T-helper 22 cell (primary cell): ENCODE data around the gene ITPR2.
"Not testable (repeated sequence)": the region's sequence is repeated elsewhere in the genome, so short reads cannot be mapped to it uniquely, and the experiment has no call there.

ENCODE experiments used
- DNase-seq: peaks from one replicate; pipeline ENCODE4 v3.0.0-alpha.2; 2020; ENCODE audit warnings: low read depth

Gene ITPR2

DNA sequence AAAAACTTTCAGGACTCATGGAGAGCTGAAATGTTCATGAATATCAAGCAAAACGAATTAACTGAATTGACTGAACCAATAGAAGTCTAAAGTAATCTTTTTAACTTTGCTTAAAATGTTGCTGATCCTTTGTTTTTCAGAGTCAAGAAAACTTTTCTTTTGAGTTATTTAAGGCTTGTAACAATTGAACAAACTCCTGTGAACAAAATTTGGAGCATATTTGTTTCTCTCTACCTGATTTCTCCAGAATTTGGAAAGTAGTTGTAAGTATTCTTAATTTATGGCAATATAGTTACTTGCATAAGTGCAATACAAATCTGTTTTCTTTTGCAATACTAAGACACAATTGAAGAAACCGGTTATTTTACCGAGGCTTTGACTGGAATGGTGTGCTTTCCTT is 77.6 kb downstream of the ITPR2 start:
- DNase-seq: not testable (repeated sequence)

DNA sequence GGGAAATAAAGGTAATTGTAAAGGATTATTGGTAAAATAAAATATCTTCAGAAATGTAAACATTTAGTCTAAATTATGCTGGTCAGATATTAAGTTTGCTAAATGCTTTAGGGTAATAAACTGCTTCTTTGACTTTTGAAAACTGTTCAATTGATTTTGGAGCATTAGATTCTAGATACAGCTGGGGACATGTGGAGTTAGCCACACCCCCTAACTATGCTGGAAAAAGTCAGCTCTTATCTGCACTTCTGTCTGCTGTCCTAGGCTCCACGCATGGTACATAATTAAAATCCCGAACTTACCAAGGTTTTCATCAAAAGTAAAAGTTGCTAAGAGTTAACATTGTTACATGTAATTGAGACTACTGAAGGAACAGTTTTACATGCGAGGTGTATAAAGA is 78.8 kb downstream of the ITPR2 start:
- DNase-seq: no peak

DNA sequence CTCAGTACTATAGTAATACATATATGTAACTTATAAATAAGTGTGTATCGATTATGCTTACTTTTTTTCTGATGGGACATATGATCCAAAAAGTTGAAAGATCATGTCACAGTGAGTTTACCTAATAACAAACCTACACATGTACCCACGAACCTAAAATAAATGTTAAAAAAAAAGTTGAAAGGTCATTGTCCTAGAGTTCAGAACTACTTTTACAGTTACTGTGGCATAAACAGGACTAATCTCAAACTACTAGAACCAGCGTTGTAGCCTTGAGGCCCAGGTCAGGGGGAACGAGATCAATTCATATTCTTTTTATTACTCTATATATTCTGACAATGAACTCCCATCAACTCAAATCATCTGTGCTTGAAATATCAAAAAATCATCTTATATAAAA is 81.8 kb downstream of the ITPR2 start:
- DNase-seq: no peak

- DNase-seq: no peak
These were observed 82.3 kb downstream of the ITPR2 start for GRCh38 chr12:26750531-26751175.

- no peak for DNase-seq
These were observed 83.2 kb downstream of the ITPR2 start for GRCh38 chr12:26749781-26750180.

DNA sequence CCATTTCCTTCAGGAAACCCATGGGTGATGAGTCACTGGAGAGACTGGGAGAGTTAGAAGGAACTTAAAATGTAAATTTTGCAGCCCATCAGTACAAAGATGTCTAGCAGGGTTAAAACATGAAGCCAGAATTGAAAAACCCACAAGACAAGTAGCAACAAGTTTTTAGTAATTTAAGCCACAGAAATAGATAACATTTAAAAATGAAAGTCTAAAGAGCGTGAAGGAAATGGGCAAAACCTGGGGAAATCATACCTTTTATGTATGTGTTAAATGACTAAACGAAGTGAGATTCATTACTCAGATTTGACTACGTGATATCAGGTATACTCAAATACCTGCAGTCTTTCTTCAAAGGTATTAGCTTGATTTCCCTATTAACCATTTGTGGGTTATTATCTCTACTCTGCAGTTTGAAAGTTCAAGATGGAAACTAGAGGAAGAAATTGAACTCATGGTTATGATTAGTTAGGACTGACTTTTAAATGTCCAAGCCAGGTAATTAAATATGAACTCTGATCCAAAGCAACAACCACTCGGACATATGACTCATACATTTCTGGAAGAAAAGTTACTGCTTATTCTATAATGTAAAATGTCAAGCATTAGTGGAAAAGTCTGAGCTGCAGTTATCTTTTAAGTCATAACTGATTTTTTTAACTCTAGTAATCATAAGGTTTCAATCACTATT is 84.1 kb downstream of the ITPR2 start:
- DNase-seq: no peak

GRCh38 chr12:26748412-26748740 is 84.6 kb downstream of the ITPR2 start:
- no peak for DNase-seq

- DNase-seq: no peak
These were observed 86.8 kb downstream of the ITPR2 start for GRCh38 chr12:26746121-26746714.

- no peak for DNase-seq
These were observed 88.1 kb downstream of the ITPR2 start for GRCh38 chr12:26744697-26745440.

GRCh38 chr12:26744042-26744626 is 88.9 kb downstream of the ITPR2 start:
- no peak for DNase-seq

- no peak for DNase-seq
These were observed 91.3 kb downstream of the ITPR2 start for GRCh38 chr12:26741584-26742227.

- DNase-seq: no peak
These were observed 92.0 kb downstream of the ITPR2 start for GRCh38 chr12:26740991-26741390.

DNA sequence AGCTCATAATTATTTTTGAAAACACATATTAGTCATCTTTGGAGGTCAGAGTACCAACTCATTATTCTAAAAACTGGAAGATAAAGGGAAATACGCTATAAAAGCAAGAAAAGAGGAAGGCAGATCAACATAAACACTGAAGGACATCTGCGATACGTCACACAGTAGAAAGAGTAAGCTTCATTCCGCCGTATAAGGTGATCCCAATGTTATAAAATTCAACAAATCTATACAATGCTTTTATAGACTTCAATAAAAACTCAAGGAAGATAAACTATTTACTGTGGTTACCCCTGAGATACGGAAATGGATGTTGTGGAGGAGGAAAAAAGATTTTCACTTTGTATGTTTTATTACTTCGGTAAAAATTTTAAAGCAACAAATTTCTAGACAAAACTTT is 92.6 kb downstream of the ITPR2 start:
- no peak for DNase-seq

- DNase-seq: no peak
These were observed 95.4 kb downstream of the ITPR2 start for GRCh38 chr12:26737487-26738030.

DNA sequence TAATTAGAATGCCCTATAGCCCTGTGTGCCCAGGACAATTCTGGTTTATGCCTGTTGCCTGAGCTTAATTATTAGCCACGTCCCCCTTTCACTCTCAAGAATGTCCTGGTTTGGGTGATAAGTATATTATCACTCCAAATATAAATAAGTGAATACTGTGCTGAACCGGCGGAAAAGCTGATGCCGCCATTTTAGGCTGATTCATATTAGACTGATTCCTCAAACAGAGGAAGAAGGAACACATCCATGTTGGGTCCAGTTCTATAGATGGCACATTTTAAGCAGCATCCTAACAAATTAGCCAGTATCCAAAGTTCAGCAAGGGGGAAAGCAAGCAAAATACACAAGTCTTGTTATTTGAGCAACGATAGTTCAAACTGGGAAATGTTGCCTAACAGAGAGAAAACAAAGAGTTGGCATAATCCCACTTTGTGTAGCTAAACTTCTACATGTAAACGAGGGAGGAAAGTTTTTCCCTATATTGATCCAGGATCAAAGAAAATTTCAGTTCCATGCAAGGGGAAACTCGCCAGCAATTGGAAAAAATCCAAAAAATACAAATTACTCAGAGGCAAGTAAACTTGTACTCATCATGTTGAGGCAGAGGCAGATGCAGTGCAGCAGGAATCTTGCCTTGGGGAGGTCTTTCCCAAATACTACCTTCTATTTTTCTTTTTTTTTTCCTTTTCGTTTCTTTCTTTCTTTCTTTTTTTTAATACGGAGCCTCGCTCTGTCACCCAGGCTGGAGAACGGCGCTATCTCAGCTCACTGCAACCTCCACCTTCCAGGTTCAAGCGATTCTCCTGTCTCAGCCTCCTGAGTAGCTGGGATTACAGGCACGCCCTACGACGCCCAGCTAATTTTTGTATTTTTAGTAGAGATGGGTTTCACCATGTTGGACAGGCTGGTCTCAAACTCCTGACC is 96.2 kb downstream of the ITPR2 start:
- no peak for DNase-seq

GRCh38 chr12:26735249-26735639 is 97.8 kb downstream of the ITPR2 start:
- DNase-seq: no peak

DNA sequence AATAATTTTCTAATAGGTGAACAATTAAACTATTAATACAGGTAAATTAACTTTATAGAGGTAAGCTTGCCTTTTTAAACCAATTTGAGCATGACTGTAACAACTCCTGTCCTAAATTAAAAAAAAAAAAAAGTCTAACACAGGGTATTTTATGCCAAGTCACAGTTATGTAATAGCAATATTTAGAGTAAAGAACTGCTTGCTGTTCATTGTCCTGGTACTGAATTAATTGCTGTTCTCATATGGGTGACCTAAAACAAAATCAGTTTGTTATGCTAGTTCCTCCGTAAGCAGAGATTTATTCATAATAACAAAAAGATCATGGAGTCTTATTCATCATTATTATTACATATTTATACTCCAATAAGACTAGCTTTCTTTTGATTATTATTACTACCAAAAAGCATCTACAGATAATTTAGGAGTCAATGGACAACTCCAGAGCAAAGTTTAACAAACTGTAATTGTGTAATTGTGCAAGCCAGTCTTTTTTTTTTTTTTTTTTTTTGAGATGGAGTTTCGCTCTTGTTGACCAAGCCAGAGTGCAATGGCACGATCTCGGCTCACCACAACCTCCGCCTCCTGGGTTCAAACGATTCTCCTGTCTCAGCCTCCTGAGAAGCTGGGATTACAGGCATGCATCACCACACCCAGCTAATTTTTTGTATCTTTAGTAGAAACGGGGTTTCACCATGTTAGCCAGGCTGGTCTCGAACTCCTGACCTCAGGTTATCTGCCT is 98.3 kb downstream of the ITPR2 start:
- DNase-seq: no peak

- no peak for DNase-seq
These were observed 100.7 kb downstream of the ITPR2 start for GRCh38 chr12:26732005-26732908.
